Retinal pigment epithelial cell (primary cell): ENCODE results near the gene SGCE.

Experiments used
- DNase-seq: peaks from one replicate; pipeline ENCODE4 v3.0.0-alpha.2; 2010; ENCODE audit warnings: low read depth
- H3K4me3 ChIP-seq: 2 replicates; pipeline ENCODE4 v1.5.1; 2011; ENCODE audit warnings: mild to moderate bottlenecking, low read length, control low read depth, moderate library complexity
- CTCF ChIP-seq: conservative IDR thresholded peaks from 2 replicates; pipeline ENCODE4 v1.5.1; 2011; ENCODE audit warnings: low read depth, low read length, control low read depth, inconsistent platforms

The SGCE gene

GRCh38 chr7:94687810-94688209 lies 31.9 kb upstream of the SGCE start:
- no peak for TF ChIP-seq CTCF
- DNase-seq = no peak
- no peak overlapping the region for H3K4me3 ChIP-seq

DNA sequence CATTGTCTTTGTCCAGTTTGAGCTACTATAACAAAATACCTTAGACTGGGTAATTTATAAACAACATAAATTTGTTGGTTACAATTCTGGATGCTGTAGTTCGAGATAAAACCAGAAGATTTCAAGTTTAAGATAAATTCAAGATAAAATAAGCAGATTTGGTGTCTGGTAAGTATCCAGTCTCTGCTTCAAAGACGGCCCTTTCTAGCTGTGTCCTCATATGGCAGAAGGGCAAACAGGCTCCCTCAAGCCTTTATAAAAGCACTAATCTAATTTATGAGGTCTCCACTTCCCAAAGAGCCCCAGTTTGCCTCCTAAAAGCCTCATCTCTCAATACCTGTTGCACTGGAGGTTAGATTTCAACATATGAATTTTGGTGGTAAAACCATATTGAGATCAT lies 31.1 kb upstream of the SGCE start:
- no peak for DNase-seq
- no peak overlapping the region for H3K4me3 ChIP-seq
- no peak for TF ChIP-seq CTCF

GRCh38 chr7:94683066-94683465 lies 27.1 kb upstream of the SGCE start:
- no peak for DNase-seq
- H3K4me3 ChIP-seq = no peak overlapping the region
- TF ChIP-seq CTCF = no peak

DNA sequence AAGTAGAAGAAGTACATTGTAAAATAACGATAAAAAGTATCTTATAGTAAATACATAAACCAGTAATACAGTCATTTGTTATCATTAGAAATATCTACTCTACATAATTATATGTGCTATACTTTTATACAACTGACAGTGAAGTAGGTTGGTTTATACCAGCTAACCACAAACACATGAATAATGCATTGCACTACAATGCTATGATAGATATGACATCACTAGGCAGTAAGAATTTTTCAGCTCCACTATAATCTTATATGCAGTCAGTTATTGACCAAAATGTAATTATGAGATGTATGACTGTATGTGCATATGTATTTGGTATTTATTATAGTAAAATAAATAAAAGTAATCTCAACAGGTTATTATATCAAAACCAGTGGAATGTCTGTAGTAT lies 23.4 kb upstream of the SGCE start:
- DNase-seq = no peak
- TF ChIP-seq CTCF = no peak
- H3K4me3 ChIP-seq = no peak overlapping the region

- H3K4me3 ChIP-seq = no peak overlapping the region
- TF ChIP-seq CTCF = no peak
- no peak for DNase-seq
Observed at GRCh38 chr7:94676431-94676830, 20.5 kb upstream of the SGCE start.

DNA sequence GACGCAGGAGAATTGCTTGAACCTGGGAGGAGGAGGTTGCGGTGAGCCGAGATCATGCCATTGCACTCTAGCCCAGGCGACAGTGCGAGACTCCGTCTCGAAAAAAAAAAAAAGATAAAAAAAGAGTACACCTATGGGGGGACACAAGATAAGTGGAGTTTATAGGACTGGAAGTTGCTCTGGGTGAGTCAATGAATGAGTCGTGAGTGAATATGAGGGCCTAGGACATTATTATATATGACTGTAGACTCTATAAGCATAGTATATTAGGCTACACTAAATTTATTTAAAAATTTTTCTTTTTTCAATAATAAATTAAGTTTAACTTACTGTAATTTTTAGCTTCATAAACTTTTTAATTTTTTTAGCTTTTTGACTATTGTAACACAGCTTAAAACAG lies 19.4 kb upstream of the SGCE start:
- no peak for DNase-seq
- TF ChIP-seq CTCF = no peak
- no peak overlapping the region for H3K4me3 ChIP-seq

DNA sequence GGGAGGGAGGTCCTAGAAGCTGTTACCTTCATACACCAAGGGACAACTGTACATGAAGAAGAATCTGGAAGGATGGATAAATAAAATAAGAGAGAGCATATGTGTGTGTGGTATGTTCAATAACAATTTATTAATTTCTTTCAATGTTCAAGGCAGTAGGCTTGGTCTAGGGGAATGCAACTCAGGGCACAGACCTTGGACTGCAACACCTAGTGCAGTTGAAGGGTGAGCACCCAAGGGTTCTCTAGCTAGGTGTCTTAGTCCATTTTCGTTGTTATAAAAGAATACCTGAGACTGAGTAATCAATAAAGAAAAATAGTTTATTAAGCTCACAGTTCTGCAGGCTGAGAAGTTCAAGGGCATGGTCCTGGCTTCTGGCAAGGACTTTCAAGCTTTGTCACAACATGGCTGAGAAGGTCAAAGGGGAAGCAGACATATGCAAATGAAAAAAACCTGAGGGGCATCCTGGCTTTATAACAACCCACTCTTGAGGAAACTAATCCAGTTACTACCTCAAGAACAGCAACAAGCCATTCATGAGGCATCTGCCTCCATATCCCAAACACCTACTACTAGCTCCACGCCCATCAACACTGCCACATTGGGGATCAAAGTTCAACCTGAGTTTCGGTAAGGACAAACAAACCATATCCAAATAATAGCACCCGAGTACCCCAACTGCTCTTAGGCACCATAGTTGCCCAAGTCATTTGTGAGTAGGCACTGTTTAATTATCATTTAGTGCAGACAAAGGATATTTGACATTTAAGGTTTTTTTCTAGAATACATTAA lies 15.7 kb upstream of the SGCE start:
- DNase-seq = no peak
- no peak overlapping the region for H3K4me3 ChIP-seq
- no peak for TF ChIP-seq CTCF
